Measurements from ENCODE around the gene CMTM4.

DNA sequence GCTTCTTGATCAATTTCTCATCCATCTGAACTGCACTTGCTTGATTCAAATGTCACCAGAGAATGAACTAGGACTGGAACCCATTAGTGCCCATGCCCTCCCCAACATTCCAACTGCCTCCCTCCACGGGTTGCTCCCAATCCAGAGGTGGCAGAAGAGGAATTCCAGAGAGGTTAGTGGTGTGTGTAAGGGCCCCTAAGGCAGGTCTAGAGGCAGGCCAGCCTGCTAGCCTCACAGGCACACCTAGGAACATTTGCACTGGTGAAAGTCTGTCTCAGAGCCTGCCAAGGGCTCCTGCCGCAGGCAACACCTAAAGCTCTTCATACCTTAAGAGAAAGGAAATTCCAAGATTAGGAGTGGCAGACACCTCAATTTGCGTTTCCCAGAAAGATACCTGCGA, 21.2 kb upstream of the CMTM4 start:
- no peak for TF ChIP-seq ZNF8 (CRISPR knock-in tag; IDR thresholded peaks at IDR 0.05)
- no peak for TF ChIP-seq ARNTL (CRISPR knock-in tag; IDR thresholded peaks at IDR 0.05; ENCODE audit: borderline replicate concordance, low read depth)
- TF ChIP-seq RARB (CRISPR knock-in tag; IDR thresholded peaks at IDR 0.05) = no peak
- TF ChIP-seq SNAI2 (CRISPR knock-in tag; IDR thresholded peaks at IDR 0.05) = no peak
- TF ChIP-seq TCF4 (CRISPR knock-in tag; IDR thresholded peaks at IDR 0.05; ENCODE audit: borderline replicate concordance) = no peak
- TF ChIP-seq BACH2 (CRISPR knock-in tag; IDR thresholded peaks at IDR 0.05; ENCODE audit: borderline replicate concordance) = no peak
- no peak for TF ChIP-seq TSHZ2 (CRISPR knock-in tag; IDR thresholded peaks at IDR 0.05)
- no peak for TF ChIP-seq PPARA (CRISPR knock-in tag; IDR thresholded peaks at IDR 0.05; ENCODE audit: borderline replicate concordance)
